WTC11 (cell line): ENCODE data around the gene CAND2. TPM values are rescaled to one million over a fixed set of nuclear protein-coding genes. Genes with fewer than 3 reads are reported as not detected.
A peak's percentile ranks its signal among the peaks of the same experiment; 100 is the strongest.

Experiments
- ATAC-seq: fragments of 200-7000 bp; cut with Tn5 transposase; 2 replicates; pipeline ENCODE4 v1.10.0; 2021; ENCODE audit warnings: mild to moderate bottlenecking, moderate library complexity
- CTCF ChIA-PET: fragments of 300-600 bp; sonication (Branson Sonifier 250); formaldehyde crosslinking; loops from one replicate; lab custom pipeline; 2021; ENCODE audit warnings: antibody characterized with exemption; lab: Charles Lee
- POLR2A ChIA-PET: fragments of 350-600 bp; sonication (Branson Sonifier 250); formaldehyde crosslinking; loops from one replicate; lab custom pipeline; 2021; ENCODE audit warnings: antibody characterized with exemption; lab: Charles Lee
- DNase-seq: peaks from one replicate; pipeline ENCODE4 v3.0.0; 2021; ENCODE audit warnings: low spot score
- H3K27ac Mint-ChIP-seq: 2 replicates; pipeline ENCODE4 v1.8.0; 2021; ENCODE audit warnings: mixed read lengths
- H3K27me3 Mint-ChIP-seq: 2 replicates; pipeline ENCODE4 v1.8.0; 2021; ENCODE audit warnings: low read depth, mild to moderate bottlenecking, moderate library complexity, mixed read lengths
- H3K36me3 Mint-ChIP-seq: 2 replicates; pipeline ENCODE4 v1.8.0; 2021; ENCODE audit warnings: mixed read lengths
- H3K4me1 Mint-ChIP-seq: 2 replicates; pipeline ENCODE4 v1.8.0; 2022; ENCODE audit warnings: mixed read lengths
- H3K4me3 Mint-ChIP-seq: 2 replicates; pipeline ENCODE4 v1.8.0; 2021; ENCODE audit warnings: mild to moderate bottlenecking, moderate library complexity, mixed read lengths
- H3K9me3 Mint-ChIP-seq: 2 replicates; pipeline ENCODE4 v1.8.0; 2021; ENCODE audit warnings: mixed read lengths
- FOXK1 ChIP-seq: sonication (generic); formaldehyde crosslinking; IDR thresholded peaks from 2 replicates; pipeline ENCODE4 v1.8.0; 2022; ENCODE audit warnings: mild to moderate bottlenecking, moderate library complexity, missing genetic modification reagents
- GABPB1 ChIP-seq: sonication (generic); formaldehyde crosslinking; IDR thresholded peaks from 2 replicates; pipeline ENCODE4 v1.8.1; 2023; ENCODE audit warnings: mild to moderate bottlenecking, missing genetic modification reagents
- GTF2I ChIP-seq: fragments of 250-450 bp; sonication (Bioruptor Pico); conservative IDR thresholded peaks from 2 replicates; pipeline ENCODE4 v1.4.0; 2021; ENCODE audit warnings: mild to moderate bottlenecking
- MLX ChIP-seq: sonication (generic); formaldehyde crosslinking; IDR thresholded peaks from 2 replicates; pipeline ENCODE4 v1.8.1; 2023; ENCODE audit warnings: mild to moderate bottlenecking, missing genetic modification reagents, moderate library complexity
- NR2C2 ChIP-seq: sonication (generic); formaldehyde crosslinking; IDR thresholded peaks from 2 replicates; pipeline ENCODE4 v1.8.0; 2022; ENCODE audit warnings: mild to moderate bottlenecking, missing genetic modification reagents
- SMAD4 ChIP-seq: sonication (generic); formaldehyde crosslinking; IDR thresholded peaks from 2 replicates; pipeline ENCODE4 v1.8.0; 2022; ENCODE audit warnings: mild to moderate bottlenecking, missing genetic modification reagents
- SP1 ChIP-seq: sonication (generic); formaldehyde crosslinking; conservative IDR thresholded peaks from 2 replicates; pipeline ENCODE4 v1.8.1; 2022; ENCODE audit warnings: missing genetic modification reagents
- TEAD1 ChIP-seq: sonication (generic); formaldehyde crosslinking; IDR thresholded peaks from 2 replicates; pipeline ENCODE4 v1.8.0; 2022; ENCODE audit warnings: mild to moderate bottlenecking, missing genetic modification reagents
- USF1 ChIP-seq: sonication (generic); formaldehyde crosslinking; IDR thresholded peaks from 2 replicates; pipeline ENCODE4 v1.8.0; 2022; ENCODE audit warnings: mild to moderate bottlenecking, missing genetic modification reagents
- ZNF121 ChIP-seq: sonication (generic); formaldehyde crosslinking; IDR thresholded peaks from 2 replicates; pipeline ENCODE4 v1.8.0; 2023; ENCODE audit warnings: missing genetic modification reagents
- ZNF232 ChIP-seq: sonication (generic); formaldehyde crosslinking; IDR thresholded peaks from 2 replicates; pipeline ENCODE4 v1.8.0; 2022; ENCODE audit warnings: mild to moderate bottlenecking, missing genetic modification reagents
- ZNF416 ChIP-seq: fragments of 250-450 bp; sonication (Bioruptor Pico); IDR thresholded peaks from 2 replicates; pipeline ENCODE4 v1.9.0; 2021; ENCODE audit warnings: mild to moderate bottlenecking, inconsistent platforms
- total RNA-seq: library from RNA; stranded (reverse); gene quantifications from 3 replicates; pipeline ENCODE4 v1.2.3, GENCODE V29; 2021
- TF ChIP-seq, protein P1 (sequence below): sonication (generic); formaldehyde crosslinking; IDR thresholded peaks from 2 replicates; pipeline ENCODE4 v1.8.0; 2022; ENCODE audit warnings: missing genetic modification reagents
- TF ChIP-seq, protein P2 (sequence below): sonication (generic); formaldehyde crosslinking; IDR thresholded peaks from 2 replicates; pipeline ENCODE4 v1.8.0; 2022; ENCODE audit warnings: mild to moderate bottlenecking, missing genetic modification reagents
- TF ChIP-seq, protein P3 (sequence below): sonication (generic); formaldehyde crosslinking; IDR thresholded peaks from 2 replicates; pipeline ENCODE4 v1.8.1; 2023; ENCODE audit warnings: mild to moderate bottlenecking, moderate library complexity, missing genetic modification reagents

The CAND2 gene
- total RNA-seq, 1 experiment from 2014 or later: 15.4 TPM

DNA sequence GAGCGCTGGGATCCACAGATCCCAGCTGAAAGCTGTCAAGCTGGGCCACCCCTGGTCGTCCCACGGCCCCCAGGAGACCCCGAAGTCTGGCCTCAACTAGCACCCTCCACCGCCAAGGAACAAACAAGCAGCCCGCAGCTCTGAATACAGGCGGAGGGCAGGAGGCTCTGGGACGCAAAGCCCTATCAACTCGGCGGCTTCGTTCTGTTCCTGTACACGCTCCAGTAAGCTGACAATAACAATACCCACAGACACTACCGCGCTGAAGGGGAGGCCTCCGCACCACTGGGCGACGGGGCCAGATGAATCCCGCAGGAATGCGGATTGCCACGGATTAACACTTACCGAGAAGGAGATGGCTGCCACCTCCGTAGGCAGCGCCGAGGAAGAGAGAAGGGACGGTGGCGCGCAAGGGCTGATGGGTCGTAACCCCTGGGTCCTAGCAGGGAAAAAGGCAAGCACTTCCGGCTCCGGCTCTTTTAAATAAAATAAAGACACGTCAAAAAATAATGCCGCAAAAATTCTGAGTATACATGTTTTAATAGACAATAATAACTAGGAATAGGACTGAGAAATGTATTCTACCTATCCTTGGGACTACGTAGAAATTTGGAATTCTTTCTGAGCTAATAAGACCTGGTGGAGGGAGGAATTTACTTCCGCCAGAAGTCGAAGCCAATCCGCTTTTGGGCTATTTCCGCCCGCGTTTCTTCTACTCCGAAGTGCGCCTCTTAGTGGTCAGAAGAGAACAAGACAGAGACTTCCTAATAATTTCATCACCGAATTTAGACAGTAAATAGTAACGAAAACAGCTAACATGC is 44.9 kb downstream of the CAND2 start, which contains the start of gene RPL32 (continued):
- TF ChIP-seq ZNF416 (CRISPR knock-in tag) (0 out of 2 replicates have a peak, but pooled peaks have one; percentile 65), NR2C2 (peak; percentile 70; the same call in 1 of the 2 replicates), TEAD1 (peak; percentile 69; the same call in 1 of the 2 replicates), SP1 (CRISPR knock-in tag) (peak; percentile 39; the same call in 1 of the 2 replicates), MLX (CRISPR knock-in tag) (no peak), SMAD4 (peak; percentile 65; the same call in 1 of the 2 replicates), FOXK1 (CRISPR knock-in tag) (0 out of 2 replicates have a peak, but pooled peaks have one; percentile 21), ZNF232 (no peak)
- TF ChIP-seq, protein P1, sequence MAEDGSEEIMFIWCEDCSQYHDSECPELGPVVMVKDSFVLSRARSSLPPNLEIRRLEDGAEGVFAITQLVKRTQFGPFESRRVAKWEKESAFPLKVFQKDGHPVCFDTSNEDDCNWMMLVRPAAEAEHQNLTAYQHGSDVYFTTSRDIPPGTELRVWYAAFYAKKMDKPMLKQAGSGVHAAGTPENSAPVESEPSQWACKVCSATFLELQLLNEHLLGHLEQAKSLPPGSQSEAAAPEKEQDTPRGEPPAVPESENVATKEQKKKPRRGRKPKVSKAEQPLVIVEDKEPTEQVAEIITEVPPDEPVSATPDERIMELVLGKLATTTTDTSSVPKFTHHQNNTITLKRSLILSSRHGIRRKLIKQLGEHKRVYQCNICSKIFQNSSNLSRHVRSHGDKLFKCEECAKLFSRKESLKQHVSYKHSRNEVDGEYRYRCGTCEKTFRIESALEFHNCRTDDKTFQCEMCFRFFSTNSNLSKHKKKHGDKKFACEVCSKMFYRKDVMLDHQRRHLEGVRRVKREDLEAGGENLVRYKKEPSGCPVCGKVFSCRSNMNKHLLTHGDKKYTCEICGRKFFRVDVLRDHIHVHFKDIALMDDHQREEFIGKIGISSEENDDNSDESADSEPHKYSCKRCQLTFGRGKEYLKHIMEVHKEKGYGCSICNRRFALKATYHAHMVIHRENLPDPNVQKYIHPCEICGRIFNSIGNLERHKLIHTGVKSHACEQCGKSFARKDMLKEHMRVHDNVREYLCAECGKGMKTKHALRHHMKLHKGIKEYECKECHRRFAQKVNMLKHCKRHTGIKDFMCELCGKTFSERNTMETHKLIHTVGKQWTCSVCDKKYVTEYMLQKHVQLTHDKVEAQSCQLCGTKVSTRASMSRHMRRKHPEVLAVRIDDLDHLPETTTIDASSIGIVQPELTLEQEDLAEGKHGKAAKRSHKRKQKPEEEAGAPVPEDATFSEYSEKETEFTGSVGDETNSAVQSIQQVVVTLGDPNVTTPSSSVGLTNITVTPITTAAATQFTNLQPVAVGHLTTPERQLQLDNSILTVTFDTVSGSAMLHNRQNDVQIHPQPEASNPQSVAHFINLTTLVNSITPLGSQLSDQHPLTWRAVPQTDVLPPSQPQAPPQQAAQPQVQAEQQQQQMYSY (CRISPR knock-in tag): no peak
- TF ChIP-seq, protein P2, sequence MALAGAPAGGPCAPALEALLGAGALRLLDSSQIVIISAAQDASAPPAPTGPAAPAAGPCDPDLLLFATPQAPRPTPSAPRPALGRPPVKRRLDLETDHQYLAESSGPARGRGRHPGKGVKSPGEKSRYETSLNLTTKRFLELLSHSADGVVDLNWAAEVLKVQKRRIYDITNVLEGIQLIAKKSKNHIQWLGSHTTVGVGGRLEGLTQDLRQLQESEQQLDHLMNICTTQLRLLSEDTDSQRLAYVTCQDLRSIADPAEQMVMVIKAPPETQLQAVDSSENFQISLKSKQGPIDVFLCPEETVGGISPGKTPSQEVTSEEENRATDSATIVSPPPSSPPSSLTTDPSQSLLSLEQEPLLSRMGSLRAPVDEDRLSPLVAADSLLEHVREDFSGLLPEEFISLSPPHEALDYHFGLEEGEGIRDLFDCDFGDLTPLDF (CRISPR knock-in tag): 0 out of 2 replicates have a peak, but pooled peaks have one; percentile 12

DNA sequence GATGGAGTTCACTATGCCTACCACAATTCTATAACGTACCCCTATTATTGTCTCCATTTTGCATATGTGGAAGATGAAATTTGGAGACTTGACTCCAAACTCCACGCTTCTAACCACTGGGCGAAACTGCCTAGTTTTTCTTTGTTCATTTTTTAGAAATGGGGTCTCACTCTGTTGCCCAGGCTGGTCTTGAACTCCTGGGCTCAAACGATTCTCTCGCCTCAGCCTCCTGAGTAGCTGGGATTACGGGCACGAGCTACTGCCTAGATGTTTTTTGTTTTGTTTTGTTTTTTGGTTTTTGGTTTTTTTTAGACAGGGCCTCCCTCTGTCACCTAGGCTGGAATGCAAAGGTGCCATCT is 45.5 kb downstream of the CAND2 start:
- Mint-ChIP-seq H3K36me3 (peaks cover 58% of the 10 kb centered on the region), H3K27ac (peak overlapping the region; percentile 99), H3K27me3 (peaks cover 4% of the 10 kb centered on the region), H3K4me3 (peak overlapping the region; percentile 10; the same call in 1 of the 2 replicates), H3K9me3 (peaks cover 18% of the 10 kb centered on the region), H3K4me1 (peaks cover 45% of the 10 kb centered on the region)
- TF ChIP-seq, protein P3, sequence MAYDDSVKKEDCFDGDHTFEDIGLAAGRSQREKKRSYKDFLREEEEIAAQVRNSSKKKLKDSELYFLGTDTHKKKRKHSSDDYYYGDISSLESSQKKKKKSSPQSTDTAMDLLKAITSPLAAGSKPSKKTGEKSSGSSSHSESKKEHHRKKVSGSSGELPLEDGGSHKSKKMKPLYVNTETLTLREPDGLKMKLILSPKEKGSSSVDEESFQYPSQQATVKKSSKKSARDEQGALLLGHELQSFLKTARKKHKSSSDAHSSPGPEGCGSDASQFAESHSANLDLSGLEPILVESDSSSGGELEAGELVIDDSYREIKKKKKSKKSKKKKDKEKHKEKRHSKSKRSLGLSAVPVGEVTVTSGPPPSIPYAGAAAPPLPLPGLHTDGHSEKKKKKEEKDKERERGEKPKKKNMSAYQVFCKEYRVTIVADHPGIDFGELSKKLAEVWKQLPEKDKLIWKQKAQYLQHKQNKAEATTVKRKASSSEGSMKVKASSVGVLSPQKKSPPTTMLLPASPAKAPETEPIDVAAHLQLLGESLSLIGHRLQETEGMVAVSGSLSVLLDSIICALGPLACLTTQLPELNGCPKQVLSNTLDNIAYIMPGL (CRISPR knock-in tag): no peak
- TF ChIP-seq ZNF121 (CRISPR knock-in tag) (peak; percentile 98), GTF2I (peak; percentile 95), USF1 (no peak), GABPB1 (0 out of 2 replicates have a peak, but pooled peaks have one; percentile 3)
- ChIA-PET POLR2A (interaction anchor here (1.2 to 1.3 kb wide), 3 partner anchors 9 to 32 kb away, joined by 3 to 6 read pairs (median 4); no protein-coding TSS in a partner anchor), CTCF (interaction anchor here (0.7 to 2.7 kb wide), 27 partner anchors 9 to 387 kb away, joined by 3 to 15 read pairs (median 5); partner anchors contain the start of gene CAND2)
- DNase-seq: no peak
- no peak for ATAC-seq
